Transverse colon (tissue), 4 donors: Measurements from ENCODE around the gene LIPT2.

Experiments
- EP300 ChIP-seq: sonication (generic); formaldehyde crosslinking; IDR thresholded peaks from one replicate; pipeline ENCODE4 v1.6.1; 2017; ENCODE audit warnings: antibody characterized with exemption, low read depth
- POLR2A ChIP-seq: fragments of 450-650 bp; IDR thresholded peaks from one replicate; pipeline ENCODE4 v1.6.1; 2016; ENCODE audit warnings: antibody characterized with exemption, mild to moderate bottlenecking, moderate library complexity
- POLR2AphosphoS5 ChIP-seq, 3 donors: sonication (generic); formaldehyde crosslinking; IDR thresholded peaks; one replicate each; pipeline ENCODE4 v1.6.1; 2016; ENCODE audit warnings: antibody characterized with exemption in 3 of 3
- TF ChIP-seq, protein P1 (sequence below), 5 experiments: fragments of 200-600 bp in 3 of 5; fragments of 450-650 bp in 2 of 5; sonication (generic) in 3 of 5; IDR thresholded peaks; 1 replicate in 2 of 5; 2 replicates in 3 of 5; pipeline ENCODE4 v1.5.1; 2016 to 2017; ENCODE audit warnings: antibody characterized with exemption in 5 of 5, inconsistent platforms in 3 of 5, mild to moderate bottlenecking in 2 of 5, moderate library complexity in 1 of 5

DNA sequence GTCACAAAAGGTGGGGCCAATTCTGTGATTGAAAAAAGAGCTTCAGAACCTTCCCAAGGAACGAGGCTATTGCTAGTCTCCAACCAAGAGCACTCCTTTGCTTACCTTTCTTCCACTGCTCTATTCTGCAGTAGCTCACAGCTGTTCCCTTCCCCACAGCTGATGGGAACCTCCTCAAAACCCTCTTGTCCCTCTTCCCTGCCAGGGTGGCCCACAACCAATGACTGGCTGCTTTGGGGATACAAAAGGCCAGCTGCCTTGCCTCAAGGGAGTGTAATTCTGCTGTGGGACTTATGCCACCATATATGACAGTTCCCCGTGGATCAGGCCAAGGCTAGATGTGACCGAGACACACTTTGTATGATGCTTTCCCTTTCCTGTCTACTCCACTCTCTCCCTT is 41.2 kb downstream of the LIPT2 start:
- TF ChIP-seq, protein P1, sequence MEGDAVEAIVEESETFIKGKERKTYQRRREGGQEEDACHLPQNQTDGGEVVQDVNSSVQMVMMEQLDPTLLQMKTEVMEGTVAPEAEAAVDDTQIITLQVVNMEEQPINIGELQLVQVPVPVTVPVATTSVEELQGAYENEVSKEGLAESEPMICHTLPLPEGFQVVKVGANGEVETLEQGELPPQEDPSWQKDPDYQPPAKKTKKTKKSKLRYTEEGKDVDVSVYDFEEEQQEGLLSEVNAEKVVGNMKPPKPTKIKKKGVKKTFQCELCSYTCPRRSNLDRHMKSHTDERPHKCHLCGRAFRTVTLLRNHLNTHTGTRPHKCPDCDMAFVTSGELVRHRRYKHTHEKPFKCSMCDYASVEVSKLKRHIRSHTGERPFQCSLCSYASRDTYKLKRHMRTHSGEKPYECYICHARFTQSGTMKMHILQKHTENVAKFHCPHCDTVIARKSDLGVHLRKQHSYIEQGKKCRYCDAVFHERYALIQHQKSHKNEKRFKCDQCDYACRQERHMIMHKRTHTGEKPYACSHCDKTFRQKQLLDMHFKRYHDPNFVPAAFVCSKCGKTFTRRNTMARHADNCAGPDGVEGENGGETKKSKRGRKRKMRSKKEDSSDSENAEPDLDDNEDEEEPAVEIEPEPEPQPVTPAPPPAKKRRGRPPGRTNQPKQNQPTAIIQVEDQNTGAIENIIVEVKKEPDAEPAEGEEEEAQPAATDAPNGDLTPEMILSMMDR (IDR thresholded peaks at IDR 0.05), result no peak
- TF ChIP-seq POLR2A (no peak), POLR2AphosphoS5 (IDR thresholded peaks at IDR 0.05) (no peak), EP300 (no peak)
